Thoracic aorta (tissue), 2 donors: ENCODE results near the gene BFSP1. TPM values are rescaled to one million over a fixed set of nuclear protein-coding genes. Genes with fewer than 3 reads are reported as not detected.

Experiments
- ATAC-seq: fragments of 150-250 bp; one replicate; pipeline ENCODE4 v1.8.0; 2017; ENCODE audit warnings: low read depth; ENCODE audit not compliant: insufficient number of reproducible peaks, low FRiP score
- DNase-seq: peaks from one replicate; pipeline ENCODE4 v3.0.0-alpha.2; 2020; ENCODE audit warnings: low spot score
- H3K27ac ChIP-seq, 2 donors: fragments of 200-600 bp; sonication (generic); 1 replicate in 1 of 2; 2 replicates in 1 of 2; pipeline ENCODE4 v1.5.1; 2016; ENCODE audit warnings: mild to moderate bottlenecking in 2 of 2, moderate library complexity in 2 of 2
- H3K27me3 ChIP-seq: fragments of 200-600 bp; sonication (generic); replicated peaks from 2 replicates; pipeline ENCODE4 v1.6.0; 2016; ENCODE audit warnings: mild to moderate bottlenecking; ENCODE audit not compliant: insufficient read depth
- H3K36me3 ChIP-seq: fragments of 200-600 bp; sonication (generic); one replicate; pipeline ENCODE4 v1.5.1; 2016
- H3K4me1 ChIP-seq, 2 donors: fragments of 200-600 bp; sonication (generic); 1 replicate in 1 of 2; 2 replicates in 1 of 2; pipeline versions ENCODE4 v1.5.1 to v1.6.0; 2016; ENCODE audit warnings: low read depth in 2 of 2, mild to moderate bottlenecking in 1 of 2; ENCODE audit not compliant: control insufficient read depth in 1 of 2
- H3K4me3 ChIP-seq: fragments of 200-600 bp; sonication (generic); 2 replicates; pipeline ENCODE4 v1.5.1; 2016; ENCODE audit warnings: mild to moderate bottlenecking
- H3K9me3 ChIP-seq: fragments of 200-600 bp; sonication (generic); 2 replicates; pipeline ENCODE4 v1.5.1; 2016
- CTCF ChIP-seq: fragments of 200-600 bp; sonication (generic); IDR thresholded peaks from one replicate; pipeline ENCODE4 v1.5.1; 2019; ENCODE audit warnings: antibody characterized with exemption
- total RNA-seq, 2 donors: library from RNA; depleted of rRNA; stranded (reverse); fragments of >200 nt; gene quantifications; one replicate each; pipeline versions ENCODE4 v1.1.0 to v1.2.3, GENCODE V29; 2016

The BFSP1 gene
- total RNA-seq, 2 donors from 2014 or later = 2.4 to 3.0 TPM

GRCh38 chr20:17515053-17515452, 16.1 kb downstream of the BFSP1 start:
- Histone ChIP-seq H3K9me3 (no peaks in the 10 kb centered on the region), H3K27me3 (no peaks in the 10 kb centered on the region), H3K4me1 (no peaks in the 10 kb centered on the region), H3K36me3 (no peaks in the 10 kb centered on the region), H3K4me3 (no peak overlapping the region), H3K27ac (no peak overlapping the region)
- no peak for TF ChIP-seq CTCF
- DNase-seq (no peak), ATAC-seq (no peak)

- Histone ChIP-seq H3K27ac (no peak overlapping the region), H3K36me3 (no peaks in the 10 kb centered on the region), H3K9me3 (no peaks in the 10 kb centered on the region), H3K27me3 (no peaks in the 10 kb centered on the region), H3K4me3 (no peak overlapping the region), H3K4me1 (no peaks in the 10 kb centered on the region)
- ATAC-seq (no peak), DNase-seq (no peak)
- TF ChIP-seq CTCF = no peak
Measured at GRCh38 chr20:17513939-17514338, 17.2 kb downstream of the BFSP1 start.

- ATAC-seq (no peak), DNase-seq (no peak)
- Histone ChIP-seq H3K36me3 (no peaks in the 10 kb centered on the region), H3K9me3 (no peaks in the 10 kb centered on the region), H3K4me1 (no peaks in the 10 kb centered on the region), H3K27ac (no peak overlapping the region), H3K27me3 (no peaks in the 10 kb centered on the region), H3K4me3 (no peak overlapping the region)
- TF ChIP-seq CTCF = no peak
Measured at GRCh38 chr20:17511401-17511800, 19.8 kb downstream of the BFSP1 start.

GRCh38 chr20:17510548-17510947, 20.6 kb downstream of the BFSP1 start:
- no peaks in the 10 kb centered on the region for H3K9me3 ChIP-seq
- H3K27ac ChIP-seq = no peak overlapping the region
- H3K36me3 ChIP-seq = no peaks in the 10 kb centered on the region
- no peak for TF ChIP-seq CTCF
- ATAC-seq = no peak
- no peak for DNase-seq
- H3K4me1 ChIP-seq = peaks cover 0 to 4% of the 10 kb centered on the region in 2 donors
- no peak overlapping the region for H3K4me3 ChIP-seq
- H3K27me3 ChIP-seq = no peaks in the 10 kb centered on the region

- no peaks in the 10 kb centered on the region for H3K27me3 ChIP-seq
- no peak overlapping the region for H3K27ac ChIP-seq
- H3K4me3 ChIP-seq = no peak overlapping the region
- H3K4me1 ChIP-seq = peaks cover 4 to 12% of the 10 kb centered on the region in 2 donors
- H3K36me3 ChIP-seq = no peaks in the 10 kb centered on the region
- no peaks in the 10 kb centered on the region for H3K9me3 ChIP-seq
- ATAC-seq = no peak
- DNase-seq = no peak
- no peak for TF ChIP-seq CTCF
Measured at GRCh38 chr20:17508756-17509155, 22.4 kb downstream of the BFSP1 start.
